HCT116 (cell line): ENCODE measurements around the gene ADAM8. TPM values are rescaled to one million over a fixed set of nuclear protein-coding genes. Genes with fewer than 3 reads are reported as not detected.

ENCODE experiments used
- ATAC-seq: fragments of 200-7000 bp; cut with Tn5 transposase; 2 replicates; pipeline ENCODE4 v1.9.1; 2020; ENCODE audit warnings: mild to moderate bottlenecking, moderate library complexity
- BruUV-seq: library from RNA; stranded (reverse); fragments of 400-500 nt; replicated peaks from 2 replicates; lab custom pipeline; 2021; lab: Mats Ljungman, UMichigan
- CTCF ChIA-PET: fragments of 300-600 bp; sonication (Branson Sonifier 250); formaldehyde crosslinking; loops from one replicate; lab custom pipeline; 2021; ENCODE audit warnings: antibody characterized with exemption; lab: Charles Lee
- POLR2A ChIA-PET: fragments of 300-600, 350-600 bp; sonication (Branson Sonifier 250); formaldehyde crosslinking; loops from one replicate; lab custom pipeline; 2021; ENCODE audit warnings: antibody characterized with exemption; lab: Charles Lee
- RAD21 ChIA-PET, 2 experiments: fragments of 300-600 bp; sonication (Branson Sonifier 250); formaldehyde crosslinking; loops; one replicate each; lab custom pipeline; 2023; ENCODE audit warnings: low total read pairs in 2 of 2; ENCODE audit not compliant: uncharacterized antibody in 2 of 2, unreplicated experiment in 2 of 2, low non-redundant PET in 1 of 2; lab: Charles Lee
- DNase-seq: peaks from one replicate; pipeline ENCODE4 v3.0.0-alpha.2; 2010; ENCODE audit warnings: low read depth, low spot score
- H2AFZ ChIP-seq: fragments of 200-600 bp; shearing (Covaris generic), sonication (generic); 2 replicates; pipeline ENCODE4 v1.6.1; 2017; ENCODE audit warnings: low read depth, mixed run types, mixed read lengths, antibody characterized with exemption, low read length; ENCODE audit not compliant: poor library complexity, severe bottlenecking
- H3K27ac ChIP-seq: 2 replicates; pipeline ENCODE4 v1.5.1; 2012; ENCODE audit warnings: low read depth, low read length
- H3K27me3 ChIP-seq: fragments of 200-600 bp; sonication (generic); 2 replicates; pipeline ENCODE4 v1.6.1; 2016; ENCODE audit warnings: mixed run types, low read length, mixed read lengths; ENCODE audit not compliant: insufficient read depth
- H3K36me3 ChIP-seq, 2 experiments: fragments of 200-500 bp in 1 of 2; fragments of 200-600 bp in 1 of 2; sonication (Bioruptor generic) in 1 of 2; sonication (generic) in 1 of 2; 2 replicates each; pipeline versions ENCODE4 v1.5.1 to v1.6.1; 2014 to 2016; ENCODE audit warnings: low read length in 2 of 2, inconsistent platforms in 1 of 2, mixed read lengths in 1 of 2, mixed run types in 1 of 2; ENCODE audit not compliant: insufficient read depth in 2 of 2, control insufficient read depth in 1 of 2
- H3K4me1 ChIP-seq, 2 experiments: fragments of 200-600 bp in 1 of 2; sonication (generic) in 1 of 2; 2 replicates each; pipeline versions ENCODE4 v1.5.1 to v1.6.1; 2012 to 2017; ENCODE audit warnings: low read length in 2 of 2, inconsistent platforms in 1 of 2, mild to moderate bottlenecking in 1 of 2, mixed read lengths in 1 of 2, mixed run types in 1 of 2, moderate library complexity in 1 of 2; ENCODE audit not compliant: insufficient read depth in 2 of 2, control insufficient read depth in 1 of 2
- H3K4me2 ChIP-seq: fragments of 200-600 bp; sonication (generic); 2 replicates; pipeline ENCODE4 v1.6.1; 2017; ENCODE audit warnings: mixed run types, low read length, mixed read lengths
- H3K4me3 ChIP-seq, 2 experiments: fragments of 200-600 bp in 1 of 2; sonication (generic) in 1 of 2; replicated peaks in 1 of 2; 2 replicates each; pipeline ENCODE4 v1.5.1; 2011 to 2016; ENCODE audit warnings: low read length in 2 of 2, control low read depth in 1 of 2, low read depth in 1 of 2, mild to moderate bottlenecking in 1 of 2, mixed read lengths in 1 of 2, mixed run types in 1 of 2
- H3K79me2 ChIP-seq: fragments of 200-600 bp; sonication (generic); 2 replicates; pipeline ENCODE4 v1.6.1; 2017; ENCODE audit warnings: mild to moderate bottlenecking, mixed run types, low read length, moderate library complexity, mixed read lengths; ENCODE audit not compliant: insufficient read depth
- H3K9ac ChIP-seq: fragments of 200-600 bp; sonication (generic); 2 replicates; pipeline ENCODE4 v1.6.1; 2016; ENCODE audit warnings: low read length, mixed read lengths
- H3K9me2 ChIP-seq: fragments of 200-600 bp; sonication (generic), shearing (Covaris generic); 2 replicates; pipeline ENCODE4 v1.6.1; 2017; ENCODE audit warnings: mixed run types, mild to moderate bottlenecking, moderate library complexity; ENCODE audit not compliant: insufficient read depth
- H3K9me3 ChIP-seq, 2 experiments: fragments of 200-500 bp in 1 of 2; fragments of 200-600 bp in 1 of 2; sonication (Bioruptor generic) in 1 of 2; sonication (generic) in 1 of 2; 2 replicates each; pipeline ENCODE4 v1.6.1; 2014 to 2017; ENCODE audit warnings: low read length in 2 of 2, mixed read lengths in 2 of 2, inconsistent platforms in 1 of 2, low read depth in 1 of 2, mild to moderate bottlenecking in 1 of 2, mixed run types in 1 of 2, moderate library complexity in 1 of 2; ENCODE audit not compliant: control insufficient read depth in 1 of 2, insufficient read depth in 1 of 2
- H4K20me1 ChIP-seq: fragments of 200-600 bp; sonication (generic), shearing (Covaris generic); 2 replicates; pipeline ENCODE4 v1.6.1; 2017; ENCODE audit warnings: mixed run types, mild to moderate bottlenecking, moderate library complexity; ENCODE audit not compliant: insufficient read depth
- CEBPB ChIP-seq: IDR thresholded peaks from 2 replicates; pipeline ENCODE4 v1.6.1; 2012; ENCODE audit warnings: low read depth
- EGR1 ChIP-seq: IDR thresholded peaks from 2 replicates; pipeline ENCODE4 v1.6.1; 2012; ENCODE audit warnings: low read depth
- ELF1 ChIP-seq: IDR thresholded peaks from 2 replicates; pipeline ENCODE4 v1.6.1; 2012; ENCODE audit warnings: low read depth, borderline replicate concordance
- EZH2 ChIP-seq: fragments of 200-600 bp; sonication (generic); IDR thresholded peaks from 2 replicates; pipeline ENCODE4 v1.6.1; 2017; ENCODE audit warnings: antibody characterized with exemption, mixed run types
- EZH2phosphoT487 ChIP-seq: fragments of 200-600 bp; IDR thresholded peaks from 2 replicates; pipeline ENCODE4 v1.6.1; 2018; ENCODE audit warnings: antibody characterized with exemption, borderline replicate concordance
- FOSL1 ChIP-seq: IDR thresholded peaks from 2 replicates; pipeline ENCODE4 v1.6.1; 2012; ENCODE audit warnings: low read depth
- JUND ChIP-seq: IDR thresholded peaks from 2 replicates; pipeline ENCODE4 v1.6.1; 2012
- POLR2A ChIP-seq: IDR thresholded peaks from 2 replicates; pipeline ENCODE4 v1.7.0; 2011; ENCODE audit warnings: borderline replicate concordance; ENCODE audit not compliant: insufficient read depth, insufficient read length; ENCODE audit errors: extremely low read depth
- POLR2AphosphoS5 ChIP-seq: IDR thresholded peaks from 2 replicates; pipeline ENCODE4 v1.6.1; 2011; ENCODE audit warnings: mild to moderate bottlenecking, low read depth, low read length, moderate library complexity
- RAD21 ChIP-seq: IDR thresholded peaks from 2 replicates; pipeline ENCODE4 v1.6.1; 2012; ENCODE audit warnings: low read depth, mild to moderate bottlenecking
- SIN3A ChIP-seq: IDR thresholded peaks from 2 replicates; pipeline ENCODE4 v1.6.1; 2012; ENCODE audit warnings: low read depth
- SP1 ChIP-seq: IDR thresholded peaks from 2 replicates; pipeline ENCODE4 v1.6.1; 2012; ENCODE audit warnings: low read depth
- TCF7L2 ChIP-seq: IDR thresholded peaks from 2 replicates; pipeline ENCODE4 v1.7.0; 2011; ENCODE audit warnings: borderline replicate concordance, inconsistent platforms; ENCODE audit not compliant: insufficient read depth, insufficient read length; ENCODE audit errors: extremely low read depth
- ZBTB33 ChIP-seq: IDR thresholded peaks from 2 replicates; pipeline ENCODE4 v1.6.1; 2011; ENCODE audit warnings: mild to moderate bottlenecking, low read length, moderate library complexity; ENCODE audit not compliant: insufficient replicate concordance; ENCODE audit errors: extremely low read depth
- ZFX ChIP-seq: fragments of 450-650 bp; IDR thresholded peaks from 2 replicates; pipeline ENCODE4 v1.6.1; 2017
- intact Hi-C: fragments of 100-400 bp; cut with micrococcal nuclease; formaldehyde crosslinking; loops from 2 replicates; pipeline ENCODE4 v1.10.0; 2022
- total RNA-seq: library from RNA; stranded (reverse); gene quantifications from one replicate; pipeline ENCODE4 v1.2.1, GENCODE V29; 2021; ENCODE audit not compliant: unreplicated experiment
- TF ChIP-seq, protein P1 (sequence below): IDR thresholded peaks from 2 replicates; pipeline ENCODE4 v1.6.1; 2012
- TF ChIP-seq, protein P2 (sequence below): IDR thresholded peaks from 2 replicates; pipeline ENCODE4 v1.6.1; 2012
- TF ChIP-seq, protein P3 (sequence below), 3 experiments: fragments of 200-600 bp in 1 of 3; sonication (generic) in 1 of 3; IDR thresholded peaks in 2 of 3; conservative IDR thresholded peaks in 1 of 3; 2 replicates each; pipeline ENCODE4 v1.5.1; 2012 to 2017; ENCODE audit warnings: low read depth in 2 of 3, low read length in 2 of 3, antibody characterized with exemption in 1 of 3, borderline replicate concordance in 1 of 3, control low read depth in 1 of 3, mild to moderate bottlenecking in 1 of 3, mixed read lengths in 1 of 3, mixed run types in 1 of 3, moderate library complexity in 1 of 3; ENCODE audit not compliant: insufficient read depth in 1 of 3

The ADAM8 gene
- total RNA-seq, 1 experiment from 2014 or later = 4.1 TPM

- Histone ChIP-seq H3K4me1 (peaks cover 0 to under 1% of the 10 kb centered on the region in 2 experiments; a peak in 1 of 4 replicates), H3K79me2 (no peaks in the 10 kb centered on the region), H3K4me2 (no peak overlapping the region), H3K36me3 (peaks cover 0 to 3% of the 10 kb centered on the region in 2 experiments; a peak in 1 of 4 replicates), H4K20me1 (no peaks in the 10 kb centered on the region), H3K27ac (no peak overlapping the region), H3K9me3 (no peaks in the 10 kb centered on the region), H2AFZ (no peak overlapping the region), H3K4me3 (no peak overlapping the region), H3K9me2 (no peaks in the 10 kb centered on the region), H3K27me3 (no peaks in the 10 kb centered on the region), H3K9ac (no peak overlapping the region)
- no TSS peak for BruUV-seq
- POLR2A ChIA-PET = interaction anchor here (1.5 kb wide), 1 partner anchor 9 kb away, joined by 4 read pairs; no protein-coding TSS in a partner anchor
- DNase-seq = no peak
- intact Hi-C loops = no loop called here
- TF ChIP-seq EZH2phosphoT487 = no peak
- TF ChIP-seq, protein P1, sequence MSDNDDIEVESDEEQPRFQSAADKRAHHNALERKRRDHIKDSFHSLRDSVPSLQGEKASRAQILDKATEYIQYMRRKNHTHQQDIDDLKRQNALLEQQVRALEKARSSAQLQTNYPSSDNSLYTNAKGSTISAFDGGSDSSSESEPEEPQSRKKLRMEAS = no peak
- no peak for TF ChIP-seq SIN3A
- no peak for TF ChIP-seq FOSL1
- TF ChIP-seq POLR2AphosphoS5 = no peak
- TF ChIP-seq EZH2 = no peak
- TF ChIP-seq ZBTB33 = no peak
- TF ChIP-seq ELF1 = no peak
- TF ChIP-seq, protein P2, sequence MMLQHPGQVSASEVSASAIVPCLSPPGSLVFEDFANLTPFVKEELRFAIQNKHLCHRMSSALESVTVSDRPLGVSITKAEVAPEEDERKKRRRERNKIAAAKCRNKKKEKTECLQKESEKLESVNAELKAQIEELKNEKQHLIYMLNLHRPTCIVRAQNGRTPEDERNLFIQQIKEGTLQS = no peak
- no peak for TF ChIP-seq JUND
- no peak for TF ChIP-seq TCF7L2
- TF ChIP-seq ZFX = no peak
- no peak for TF ChIP-seq RAD21
- TF ChIP-seq, protein P3, sequence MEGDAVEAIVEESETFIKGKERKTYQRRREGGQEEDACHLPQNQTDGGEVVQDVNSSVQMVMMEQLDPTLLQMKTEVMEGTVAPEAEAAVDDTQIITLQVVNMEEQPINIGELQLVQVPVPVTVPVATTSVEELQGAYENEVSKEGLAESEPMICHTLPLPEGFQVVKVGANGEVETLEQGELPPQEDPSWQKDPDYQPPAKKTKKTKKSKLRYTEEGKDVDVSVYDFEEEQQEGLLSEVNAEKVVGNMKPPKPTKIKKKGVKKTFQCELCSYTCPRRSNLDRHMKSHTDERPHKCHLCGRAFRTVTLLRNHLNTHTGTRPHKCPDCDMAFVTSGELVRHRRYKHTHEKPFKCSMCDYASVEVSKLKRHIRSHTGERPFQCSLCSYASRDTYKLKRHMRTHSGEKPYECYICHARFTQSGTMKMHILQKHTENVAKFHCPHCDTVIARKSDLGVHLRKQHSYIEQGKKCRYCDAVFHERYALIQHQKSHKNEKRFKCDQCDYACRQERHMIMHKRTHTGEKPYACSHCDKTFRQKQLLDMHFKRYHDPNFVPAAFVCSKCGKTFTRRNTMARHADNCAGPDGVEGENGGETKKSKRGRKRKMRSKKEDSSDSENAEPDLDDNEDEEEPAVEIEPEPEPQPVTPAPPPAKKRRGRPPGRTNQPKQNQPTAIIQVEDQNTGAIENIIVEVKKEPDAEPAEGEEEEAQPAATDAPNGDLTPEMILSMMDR (IDR thresholded peaks at IDR 0.05 in 2 of 3, conservative IDR thresholded peaks at IDR 0.05 in 1 of 3; ENCODE audit: borderline replicate concordance in 1 of 3, insufficient read depth in 1 of 3, low read depth in 2 of 3, low read length in 2 of 3) = no peak
- TF ChIP-seq CEBPB = no peak
- TF ChIP-seq SP1 = no peak
- TF ChIP-seq POLR2A = no peak
- TF ChIP-seq EGR1 = no peak
- RAD21 ChIA-PET = no interaction called here
- no peak for ATAC-seq
- CTCF ChIA-PET = no interaction called here
Measured at GRCh38 chr10:133314911-133315310, 38.2 kb upstream of the ADAM8 start.
